Measurements from ENCODE around the gene ITGB7.
"Not testable (repeated sequence)": the region's sequence is repeated elsewhere in the genome, so short reads cannot be mapped to it uniquely, and the experiment has no call there.

ITGB7 gene

DNA sequence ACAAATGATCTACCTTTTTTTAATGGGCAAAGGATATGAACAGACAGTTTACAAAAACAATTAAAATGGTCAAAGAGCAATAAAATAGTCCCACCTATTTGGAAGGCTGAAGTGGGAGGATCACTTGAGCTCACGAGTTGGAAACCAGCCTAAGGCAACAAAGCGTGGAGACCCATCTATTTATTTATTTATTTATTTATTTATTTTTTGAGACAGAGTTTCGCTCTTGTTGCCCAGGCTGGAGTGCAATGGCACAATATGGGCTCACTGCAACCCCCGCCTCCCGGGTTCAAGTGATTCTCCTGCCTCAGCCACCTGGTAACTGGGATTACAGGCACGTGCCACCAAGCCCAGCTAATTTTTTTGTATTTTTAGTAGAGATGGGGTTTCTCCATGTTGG lies 29.6 kb downstream of the ITGB7 start:
- not testable (repeated sequence) for DNase-seq

DNA sequence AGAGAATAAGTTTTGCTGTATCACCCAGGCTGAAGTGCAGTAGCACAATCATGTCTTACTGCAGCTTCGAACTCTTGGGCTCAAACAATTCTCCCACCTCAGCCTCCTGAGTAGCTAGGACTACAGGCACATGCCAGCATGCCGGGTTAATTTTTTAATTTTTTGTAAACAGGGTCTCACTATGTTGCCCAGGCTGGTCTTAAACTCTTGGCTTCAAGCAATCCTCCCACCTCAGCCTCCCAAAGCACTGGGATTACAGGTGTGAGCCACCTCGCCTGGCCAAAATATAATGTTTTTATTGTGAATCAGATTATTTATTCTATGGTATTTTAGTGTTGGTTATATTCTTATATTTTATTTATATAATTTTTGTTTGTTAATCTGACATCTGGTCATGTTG lies 30.3 kb downstream of the ITGB7 start:
- DNase-seq: no peak

DNA sequence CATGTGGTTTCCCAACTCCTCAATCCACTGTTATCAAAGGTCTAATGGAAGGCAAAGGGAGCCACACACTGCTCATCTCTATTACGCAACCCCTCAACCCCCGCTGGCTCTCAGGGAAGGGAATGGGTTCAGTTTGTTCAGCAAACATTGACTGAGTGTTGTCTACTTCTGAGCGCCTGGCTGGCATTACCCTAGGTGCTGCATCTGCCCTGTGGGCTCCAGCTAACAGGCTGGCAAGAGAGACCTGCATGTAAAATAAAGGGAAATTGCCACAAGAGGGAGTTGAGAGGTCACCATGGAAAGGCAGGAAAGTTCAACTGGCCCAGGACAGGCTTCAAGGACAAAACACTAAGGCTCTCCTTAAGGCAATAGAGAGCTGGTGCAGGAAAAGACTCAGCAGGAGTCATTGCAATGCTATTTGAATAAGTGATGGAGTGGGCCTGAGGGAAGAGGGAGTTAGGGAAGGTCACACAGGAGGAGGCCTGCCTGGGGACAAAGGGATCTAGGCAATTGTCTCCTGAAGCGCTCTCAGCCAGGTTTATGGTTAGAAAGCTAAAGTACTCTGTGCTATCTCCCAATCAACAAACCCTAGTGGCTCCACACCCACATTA lies 32.1 kb downstream of the ITGB7 start:
- no peak for DNase-seq

DNA sequence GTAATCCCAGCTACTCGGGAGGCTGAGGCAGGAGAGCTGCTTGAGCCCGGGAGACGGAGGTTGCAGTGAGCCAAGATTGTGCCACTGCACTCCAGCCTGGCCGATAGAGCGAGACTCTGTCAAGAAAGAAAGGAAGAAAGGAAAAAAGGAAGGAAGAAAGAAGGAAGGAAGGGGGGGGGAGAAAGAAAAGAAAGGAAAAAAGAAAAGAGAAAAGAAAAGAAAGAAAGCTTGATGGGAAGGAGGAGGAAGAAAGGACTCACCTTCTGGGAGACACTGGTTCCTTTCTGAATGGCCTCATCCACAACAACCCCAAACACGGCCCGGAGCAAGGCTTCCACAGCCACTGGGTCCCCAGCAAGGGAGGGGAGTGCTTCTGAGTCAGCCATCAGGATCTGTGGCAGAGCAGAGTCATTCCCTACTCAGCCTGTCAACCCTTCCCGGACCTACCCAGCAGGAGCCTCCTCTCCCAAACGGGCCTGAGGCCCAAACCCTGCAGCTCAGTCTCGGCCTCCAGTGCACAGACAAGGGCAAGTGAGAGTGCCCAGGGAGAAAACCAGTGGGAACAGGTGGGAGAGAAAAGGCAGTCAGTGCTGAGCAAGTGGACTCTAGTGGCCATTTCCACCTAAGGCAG lies 33.9 kb downstream of the ITGB7 start:
- DNase-seq: no peak

DNA sequence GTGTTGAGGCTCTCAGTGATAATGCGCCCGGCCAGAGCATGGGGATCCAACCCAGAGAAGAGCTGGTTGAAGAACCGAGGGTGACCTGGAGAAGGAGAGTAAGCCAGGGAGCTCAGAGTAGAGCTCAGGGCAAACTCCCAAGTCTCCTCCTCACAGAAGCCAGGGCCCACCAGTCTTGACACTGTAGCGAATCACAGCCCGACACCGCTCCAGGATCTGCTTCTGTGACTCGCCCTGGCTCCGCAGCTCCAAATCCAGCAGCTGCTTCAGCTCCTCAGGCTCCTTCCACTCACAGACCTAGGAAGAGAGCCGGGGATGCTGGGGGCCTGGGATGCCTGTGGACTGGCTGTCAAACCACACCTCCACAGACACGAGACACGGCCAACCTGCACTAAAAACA lies 34.7 kb downstream of the ITGB7 start:
- DNase-seq: no peak

DNA sequence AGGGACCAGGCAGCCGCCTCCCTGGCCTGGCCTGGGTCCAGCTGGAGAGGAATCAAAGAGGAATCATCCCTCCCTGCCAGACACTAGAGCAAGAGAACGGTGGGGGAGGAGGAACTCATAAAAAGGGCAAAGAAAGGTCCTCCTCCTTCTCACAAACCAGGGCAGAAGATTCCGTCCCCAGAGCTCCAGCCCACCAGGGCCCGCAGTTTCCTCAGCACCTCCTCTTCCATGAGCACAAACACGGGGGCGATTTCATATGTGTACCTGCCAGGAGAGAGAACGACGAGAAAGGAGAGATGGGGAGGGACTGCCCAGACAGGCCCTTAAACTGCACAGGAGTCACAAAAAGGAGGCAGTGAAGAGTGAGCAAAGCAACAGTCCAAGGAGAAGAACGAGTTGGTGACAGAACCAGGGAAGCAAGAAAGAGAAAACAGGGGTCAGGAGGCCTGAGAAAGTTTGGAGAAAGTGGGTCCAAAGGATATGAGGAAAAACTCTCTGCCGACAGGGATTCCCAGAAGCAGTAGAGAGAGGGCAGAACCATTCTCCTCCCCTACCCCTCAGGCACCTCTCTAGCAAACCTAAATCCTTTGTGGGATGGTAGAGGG lies 35.2 kb downstream of the ITGB7 start:
- no peak for DNase-seq

DNA sequence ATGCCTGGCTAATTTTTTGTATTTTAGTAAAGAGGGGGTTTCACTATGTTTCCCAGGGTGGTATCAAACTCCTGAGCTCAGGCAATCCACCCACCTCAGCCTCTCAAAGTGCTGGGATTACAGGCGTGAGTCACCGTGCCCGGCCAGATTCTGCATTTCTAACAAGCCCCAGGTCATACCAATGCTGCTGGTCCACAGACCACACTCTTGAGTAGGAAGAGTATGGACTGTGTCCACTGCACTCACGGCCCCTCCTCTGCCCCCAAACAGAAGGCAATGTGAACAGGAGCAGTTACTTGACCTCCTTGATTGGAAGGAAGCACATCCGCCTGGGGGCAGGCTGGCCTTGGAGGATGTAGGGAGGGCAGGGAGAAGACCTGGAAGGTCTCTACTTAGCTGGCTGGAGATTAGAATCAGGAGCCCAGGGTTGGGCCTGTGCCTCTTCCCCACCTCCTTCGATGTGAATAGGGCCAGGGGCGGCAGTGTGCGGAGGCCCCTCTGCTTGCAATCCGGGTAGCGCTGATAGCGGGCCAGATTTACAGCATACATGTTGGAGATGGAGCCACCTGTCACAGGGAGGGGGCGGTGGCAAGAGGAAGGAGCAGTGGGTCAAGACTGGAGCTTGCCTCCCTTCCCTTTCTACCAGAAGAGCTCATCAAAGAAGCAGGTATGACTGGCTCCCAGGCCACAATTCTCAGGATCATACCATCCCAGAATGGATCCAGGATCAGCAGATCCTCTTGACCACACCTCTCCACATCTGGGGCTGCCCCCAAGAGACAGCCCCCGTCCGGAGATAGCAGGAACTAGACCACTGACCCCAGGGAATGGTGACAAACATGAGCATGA lies 36.0 kb downstream of the ITGB7 start:
- no peak for DNase-seq

DNA sequence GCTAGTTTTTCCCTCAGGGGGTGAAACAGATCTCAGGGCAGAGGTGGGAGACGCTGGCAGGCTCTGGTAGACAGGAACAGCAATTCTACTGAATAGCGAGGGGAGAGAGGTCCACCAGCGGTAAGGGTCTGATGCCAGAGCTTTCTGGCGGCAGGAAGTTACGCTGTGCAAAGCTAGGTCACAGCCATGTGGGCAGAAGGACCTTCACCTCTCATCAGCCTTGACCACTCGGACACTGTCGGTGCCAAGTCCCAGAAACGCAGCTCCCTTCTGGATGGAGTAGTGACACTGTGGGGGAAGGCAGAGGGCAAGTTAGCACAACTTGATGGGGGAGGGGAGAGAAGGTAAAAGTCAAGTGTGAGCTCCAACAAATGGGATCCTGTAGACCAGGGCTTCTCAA lies 36.8 kb downstream of the ITGB7 start:
- DNase-seq: no peak

DNA sequence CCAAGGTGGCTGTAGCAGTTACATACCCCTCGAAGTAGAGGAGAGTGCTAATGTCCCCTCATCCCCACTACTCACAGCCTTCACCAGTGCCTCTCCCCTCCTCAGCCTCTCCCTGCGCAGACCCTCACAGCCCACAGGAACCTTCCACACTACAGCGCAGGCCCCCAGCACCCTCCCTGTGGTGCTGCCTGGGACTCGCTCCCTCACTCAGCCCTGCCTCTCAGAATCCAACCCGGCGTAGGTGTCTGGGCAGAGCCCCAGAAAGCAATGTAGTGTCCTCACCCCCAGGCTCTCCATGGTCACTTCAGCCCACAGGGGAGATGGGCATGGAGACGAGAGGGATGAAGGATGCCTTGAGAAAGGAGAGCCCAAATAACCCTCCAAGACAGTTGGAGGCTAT lies 37.4 kb downstream of the ITGB7 start:
- DNase-seq: no peak

DNA sequence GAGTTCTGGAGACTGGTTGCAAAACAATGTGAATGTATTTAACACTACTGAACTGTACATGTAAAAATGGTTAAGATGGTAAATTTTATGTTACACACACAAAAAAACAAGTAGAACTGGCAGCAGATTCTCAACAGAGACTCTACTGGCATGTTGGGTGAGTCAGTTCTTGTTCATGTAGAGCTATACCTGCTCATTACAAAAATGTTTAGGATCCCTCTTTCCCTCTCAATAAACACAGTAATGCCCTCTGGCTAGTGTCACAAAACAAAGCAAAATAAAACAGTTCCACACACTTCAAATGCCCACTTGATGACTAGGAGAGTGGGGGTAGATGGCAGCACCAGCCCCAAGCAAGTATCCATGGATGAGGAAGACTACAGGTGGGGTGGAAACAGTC lies 40.2 kb downstream of the ITGB7 start:
- no peak for DNase-seq

DNA sequence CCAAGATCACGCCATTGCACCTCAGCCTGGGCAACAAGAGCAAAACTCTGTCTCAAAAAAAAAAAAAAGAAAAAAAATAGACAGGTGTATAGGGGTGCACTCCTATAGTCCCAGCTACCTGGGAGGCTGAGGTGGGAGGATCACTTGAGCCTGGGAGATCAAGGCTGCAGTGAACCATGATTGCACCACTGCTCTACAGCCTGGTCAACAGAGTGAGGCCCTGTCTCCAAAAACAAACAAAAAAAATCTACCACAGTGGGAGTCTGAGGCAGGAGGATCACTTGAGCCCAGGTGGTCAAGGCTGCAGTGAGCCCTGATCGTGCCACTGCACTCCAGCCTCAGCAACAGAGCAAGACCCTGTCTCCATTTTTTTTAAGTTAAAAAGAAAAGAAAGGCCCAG lies 44.0 kb downstream of the ITGB7 start:
- not testable (repeated sequence) for DNase-seq

DNA sequence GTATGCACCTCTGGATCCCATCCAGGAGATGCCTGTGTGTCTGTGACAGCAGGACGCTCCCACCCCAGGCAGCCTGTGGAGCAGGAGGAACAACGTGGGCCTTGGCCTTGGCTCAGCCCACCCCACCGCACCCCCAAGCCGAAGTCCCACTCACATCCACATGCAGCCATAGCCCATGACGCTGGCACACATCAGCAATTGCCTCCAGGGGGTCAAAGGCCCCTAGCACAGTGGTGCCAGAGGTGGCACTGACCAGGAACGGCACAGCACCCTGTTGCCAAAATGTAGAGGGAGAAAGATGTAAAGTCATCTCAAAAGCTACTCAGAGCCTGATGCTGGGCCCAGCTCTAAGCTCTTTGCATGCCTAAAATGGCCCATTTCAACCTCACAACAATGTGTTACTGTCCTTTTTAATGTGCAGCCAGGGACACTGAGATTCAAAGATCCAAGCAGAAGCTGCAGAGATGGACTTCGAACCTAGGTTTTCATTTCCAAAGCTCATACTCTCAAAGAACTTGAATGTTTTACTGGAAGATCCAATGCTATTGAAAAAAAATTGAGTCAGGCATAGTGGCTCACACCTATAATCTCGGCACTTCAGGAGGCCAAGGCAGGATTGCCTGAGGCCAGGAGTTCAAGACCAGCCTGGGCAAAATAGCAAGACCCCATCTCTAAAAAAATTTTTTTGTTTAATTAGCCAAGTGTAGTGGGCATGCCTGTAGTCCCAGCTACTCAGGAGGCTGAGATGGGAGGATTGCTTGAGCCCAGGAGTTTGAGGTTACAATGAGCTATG lies 45.7 kb downstream of the ITGB7 start:
- no peak for DNase-seq

DNA sequence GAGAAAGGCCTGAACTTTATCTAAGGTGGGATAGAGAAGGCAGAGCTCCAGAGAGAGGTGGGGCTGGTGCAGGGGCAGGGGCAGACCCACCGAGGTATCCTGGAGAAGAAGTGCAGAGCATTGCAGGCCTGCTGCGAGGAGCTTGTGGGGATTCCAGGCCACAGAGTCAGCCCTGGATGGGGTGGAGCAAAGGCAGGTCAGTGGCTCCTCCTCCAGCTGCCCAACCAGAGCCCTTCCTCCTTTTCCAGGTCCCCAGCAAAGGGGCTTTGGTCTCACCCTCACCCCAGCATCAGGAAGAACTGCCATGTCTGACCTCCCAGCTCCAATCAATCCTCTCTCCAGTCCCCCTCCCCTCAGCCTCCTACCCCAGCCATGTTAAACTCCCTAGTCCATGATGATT lies 46.4 kb downstream of the ITGB7 start:
- no peak for DNase-seq

DNA sequence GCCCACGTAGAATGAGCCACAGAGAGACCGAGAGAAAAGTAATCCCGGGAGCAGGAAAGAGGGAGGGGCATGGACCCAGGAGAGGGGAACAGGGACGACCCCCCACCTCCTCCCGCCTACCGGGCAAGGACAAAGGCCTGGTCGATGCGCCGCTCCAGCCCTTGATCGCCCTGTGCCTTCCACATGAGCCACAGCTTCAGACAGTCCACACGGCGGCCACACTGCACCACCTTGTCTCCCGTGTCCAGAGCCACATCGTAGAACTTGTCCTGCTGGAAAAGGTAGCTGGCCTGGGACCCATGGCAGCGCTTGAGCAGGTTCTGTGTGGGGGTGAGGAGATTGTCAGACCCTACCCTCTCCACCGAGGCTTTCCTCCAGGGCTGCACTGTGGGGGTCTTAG lies 47.1 kb downstream of the ITGB7 start:
- no peak for DNase-seq

DNA sequence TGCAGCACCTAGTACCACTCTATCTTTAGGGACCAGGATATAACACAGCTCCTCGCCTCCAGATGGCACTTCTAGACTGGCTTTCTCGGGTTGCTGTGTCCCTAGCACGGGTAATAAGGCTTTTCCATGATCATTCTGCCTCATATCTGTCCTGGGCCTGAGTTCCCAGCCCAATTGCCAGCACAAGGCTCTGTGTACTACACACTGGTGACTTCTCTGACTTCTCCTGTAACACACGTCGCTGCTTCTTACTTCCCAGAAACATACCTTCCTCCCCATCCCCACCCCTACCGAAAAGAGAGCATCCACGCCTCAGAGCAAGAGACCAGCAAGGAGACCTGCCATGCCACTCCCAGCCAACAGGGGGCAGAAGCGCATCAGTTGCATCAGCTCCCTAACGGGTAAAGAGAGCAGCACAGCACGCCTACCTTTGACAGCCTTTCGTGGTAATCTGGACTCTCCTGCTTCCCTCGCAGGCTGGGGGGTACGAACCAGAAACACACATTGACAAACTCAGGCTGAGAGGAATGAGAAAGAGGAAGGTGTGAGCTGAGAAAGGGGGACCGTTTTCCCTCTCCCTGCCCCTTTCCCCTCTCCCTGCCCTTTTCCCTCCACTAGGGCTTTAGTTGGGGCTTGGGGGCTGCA lies 47.7 kb downstream of the ITGB7 start:
- peak; percentile 95 for DNase-seq

DNA sequence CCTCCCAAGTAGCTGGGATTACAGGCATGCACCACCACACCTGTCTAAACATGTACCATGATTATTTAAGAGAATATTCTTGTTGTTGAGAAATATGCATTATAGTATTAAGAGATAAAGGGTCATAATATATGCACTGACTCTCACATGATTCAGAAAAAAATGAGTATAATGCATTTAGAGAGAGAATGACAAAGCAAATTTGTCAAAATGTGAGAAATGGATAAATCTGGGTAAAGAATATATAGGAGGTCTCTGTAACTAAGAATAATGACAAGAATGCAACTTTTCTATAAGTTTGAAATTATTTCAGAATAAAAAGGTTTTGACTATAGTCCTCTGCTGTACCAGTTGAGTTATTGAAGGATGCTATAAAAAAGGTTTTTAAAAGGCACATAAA lies 54.7 kb downstream of the ITGB7 start:
- DNase-seq: no peak

DNA sequence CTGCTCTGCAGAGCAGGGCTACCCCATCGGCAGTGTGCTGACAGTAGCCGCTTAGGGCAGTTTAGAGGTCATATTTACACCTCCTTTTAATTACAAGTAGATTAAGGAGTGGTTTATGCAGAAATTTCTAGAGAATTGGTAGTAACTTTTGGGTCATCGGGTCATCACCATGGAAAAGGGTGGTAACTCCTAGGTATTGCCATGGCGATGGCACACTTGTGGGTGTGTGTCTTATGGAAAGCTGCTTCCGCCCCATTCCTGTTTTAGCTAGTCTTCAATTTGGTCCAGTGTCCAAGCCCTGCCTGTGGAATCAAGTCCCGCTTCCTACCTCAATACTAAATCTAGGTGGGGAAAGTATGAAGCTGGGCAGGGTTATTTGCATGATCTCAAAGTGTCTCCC lies 56.0 kb downstream of the ITGB7 start:
- no peak for DNase-seq

DNA sequence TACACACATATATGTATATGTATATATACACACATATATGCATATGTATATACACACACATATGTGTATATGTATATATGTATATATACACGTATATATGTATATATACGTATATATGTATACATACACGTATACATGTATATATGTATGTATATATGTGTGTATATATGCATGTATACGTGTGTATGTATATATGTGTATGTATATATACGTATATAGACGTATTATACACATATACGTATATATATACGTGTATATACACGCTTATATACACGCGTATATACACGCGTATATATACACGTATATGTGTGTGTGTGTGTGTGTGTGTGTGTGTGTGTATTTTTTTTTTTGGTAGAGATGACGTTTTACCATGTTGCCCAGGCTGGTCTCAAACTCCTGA lies 59.4 kb downstream of the ITGB7 start:
- no peak for DNase-seq

DNA sequence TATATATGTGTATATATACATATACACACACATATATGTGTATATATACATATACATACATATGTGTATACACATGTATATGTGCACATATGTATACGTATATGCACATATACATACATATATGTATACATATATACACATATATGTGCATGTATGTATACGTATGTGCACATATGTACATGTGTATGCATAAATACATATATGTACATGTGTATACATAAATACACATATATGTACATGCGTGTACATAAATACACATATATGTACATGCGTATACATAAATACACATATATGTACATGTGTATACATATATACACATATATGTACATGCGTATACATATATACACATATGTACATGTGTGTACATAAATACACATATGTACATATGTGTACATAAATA lies 59.9 kb downstream of the ITGB7 start:
- DNase-seq: no peak

DNA sequence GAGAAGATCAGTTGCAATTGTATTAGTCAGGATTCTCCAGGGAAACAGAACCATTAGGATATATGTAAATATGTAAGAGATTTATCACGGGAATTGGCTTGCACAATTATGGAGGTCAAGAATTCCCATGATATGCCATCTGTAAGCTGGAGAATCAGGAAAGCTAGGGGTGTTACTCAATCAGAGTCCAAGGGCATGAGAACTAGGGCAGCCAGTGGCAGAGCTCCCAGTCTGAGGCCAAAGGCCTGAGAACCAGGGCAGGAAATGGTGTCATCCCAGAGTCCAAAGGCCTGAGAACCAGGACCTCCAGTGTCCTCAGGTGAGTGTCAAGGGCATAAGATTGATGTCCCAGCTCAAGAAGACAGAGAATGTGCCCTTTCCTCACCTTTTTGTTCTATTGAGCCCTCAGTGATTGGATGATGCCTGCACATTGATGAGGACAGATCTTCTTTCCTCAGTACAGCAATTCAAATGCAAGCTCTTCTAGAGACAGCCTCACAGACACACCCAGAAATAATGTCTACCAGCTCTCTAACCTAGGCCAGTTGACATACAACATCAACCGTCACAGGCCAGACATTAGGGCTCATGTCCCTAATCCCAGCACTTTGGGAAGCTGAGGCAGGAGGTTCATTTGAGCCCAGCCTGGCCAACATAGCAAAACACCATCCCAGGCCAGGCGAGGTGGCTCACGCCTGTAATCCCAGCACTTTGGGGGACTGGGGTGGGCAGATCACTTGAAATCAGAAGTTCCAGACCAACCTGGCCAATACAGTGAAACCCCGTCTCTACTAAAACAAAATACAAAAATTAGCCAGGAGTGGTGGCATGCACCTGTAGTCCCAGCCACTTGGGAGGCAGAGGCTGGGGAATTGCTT lies 61.4 kb downstream of the ITGB7 start:
- no peak for DNase-seq

DNA sequence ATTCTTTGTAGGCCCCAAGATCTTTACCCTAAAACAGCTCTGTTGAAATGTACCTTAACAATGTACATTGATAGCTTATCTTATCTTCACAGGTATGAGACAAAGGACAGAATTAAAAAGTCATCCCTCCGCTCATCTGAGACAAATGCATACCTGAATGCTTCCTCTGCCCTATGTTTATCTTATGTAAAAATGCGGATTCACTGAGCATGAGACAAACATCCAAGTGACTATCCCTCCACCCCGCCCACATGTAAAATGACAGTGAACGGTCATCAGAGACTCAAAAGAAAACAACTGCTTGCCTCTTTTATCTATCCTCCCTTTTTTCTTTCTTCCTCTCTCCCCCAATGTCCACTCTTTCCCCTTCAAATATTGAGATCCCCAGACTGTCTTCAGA lies 63.7 kb downstream of the ITGB7 start:
- DNase-seq: no peak
